ENCODE results near the gene OR2AT4.
"Not testable (repeated sequence)": the region's sequence is repeated elsewhere in the genome, so short reads cannot be mapped to it uniquely, and the experiment has no call there.

OR2AT4 gene

DNA sequence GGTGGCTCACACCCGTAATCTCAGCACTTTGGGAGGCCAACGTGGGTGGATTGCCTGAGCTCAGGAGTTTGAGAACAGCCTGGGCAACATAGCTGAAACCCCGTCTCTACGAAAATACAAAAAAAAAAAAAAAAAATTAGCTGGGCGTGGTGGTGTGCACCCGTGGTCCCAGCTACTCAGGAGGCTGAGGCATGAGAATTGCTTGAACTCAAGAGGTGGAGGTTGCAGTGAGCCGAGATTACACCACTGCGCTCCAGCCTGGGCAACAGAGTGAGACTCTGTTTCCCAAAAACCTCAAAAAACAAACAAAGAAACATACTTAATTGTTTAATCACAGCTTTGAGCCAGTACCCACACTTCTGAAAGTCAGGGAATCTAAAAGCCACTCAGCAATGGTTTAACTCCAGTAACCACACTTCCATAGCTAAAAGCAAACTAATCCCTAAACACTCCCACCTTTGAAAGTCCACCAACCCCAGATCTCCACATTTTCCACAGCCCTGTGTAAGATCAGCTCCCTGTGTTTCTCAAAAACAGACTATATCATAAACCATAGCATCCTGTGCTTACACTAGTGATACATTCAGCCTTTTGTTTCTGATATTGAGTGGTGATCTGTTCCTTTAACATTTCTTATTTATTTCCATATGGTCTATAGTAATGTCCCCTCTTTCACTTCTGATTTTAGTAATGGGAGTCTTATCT lies 4.9 kb upstream of the OR2AT4 start:
- no peak for DNase-seq

DNA sequence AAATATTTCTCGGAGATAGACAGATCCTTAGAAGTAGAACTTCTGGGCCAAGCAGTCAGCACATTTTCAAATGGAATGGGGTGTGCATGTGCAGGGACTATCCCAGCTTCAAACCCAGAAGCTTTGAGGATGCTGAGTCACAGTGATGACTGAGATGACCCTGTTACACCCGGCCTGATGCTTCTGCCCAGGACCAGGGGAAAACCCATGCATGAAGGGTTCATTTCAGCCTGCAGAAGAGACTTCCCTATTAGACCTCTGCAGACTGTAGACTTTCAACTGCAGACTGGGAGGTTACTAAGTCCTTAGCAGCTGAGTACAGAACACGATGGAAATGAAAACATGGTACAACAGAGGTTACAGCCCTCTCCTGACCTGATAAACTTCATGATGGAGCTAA lies 3.6 kb upstream of the OR2AT4 start:
- no peak for DNase-seq

DNA sequence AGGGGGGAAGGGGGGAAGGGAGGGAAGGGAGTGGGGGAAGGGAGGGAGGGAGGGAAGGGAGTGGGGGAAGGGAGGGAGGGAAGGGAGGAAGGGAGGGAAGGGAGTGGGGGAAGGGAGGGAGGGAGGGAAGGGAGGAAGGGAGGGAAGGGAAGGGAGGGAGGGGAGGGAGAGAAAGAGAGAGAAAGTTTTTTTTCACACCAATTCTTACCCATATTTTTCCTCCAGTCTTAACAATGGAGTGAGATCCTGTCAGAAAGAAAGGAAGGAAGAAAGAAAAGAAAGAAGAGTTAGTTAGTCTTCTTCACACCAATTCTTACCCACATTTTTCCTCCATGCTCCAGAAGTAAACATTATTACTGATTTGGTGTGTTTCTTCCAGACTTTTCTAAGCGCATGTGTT lies 3.0 kb upstream of the OR2AT4 start:
- no peak for DNase-seq

DNA sequence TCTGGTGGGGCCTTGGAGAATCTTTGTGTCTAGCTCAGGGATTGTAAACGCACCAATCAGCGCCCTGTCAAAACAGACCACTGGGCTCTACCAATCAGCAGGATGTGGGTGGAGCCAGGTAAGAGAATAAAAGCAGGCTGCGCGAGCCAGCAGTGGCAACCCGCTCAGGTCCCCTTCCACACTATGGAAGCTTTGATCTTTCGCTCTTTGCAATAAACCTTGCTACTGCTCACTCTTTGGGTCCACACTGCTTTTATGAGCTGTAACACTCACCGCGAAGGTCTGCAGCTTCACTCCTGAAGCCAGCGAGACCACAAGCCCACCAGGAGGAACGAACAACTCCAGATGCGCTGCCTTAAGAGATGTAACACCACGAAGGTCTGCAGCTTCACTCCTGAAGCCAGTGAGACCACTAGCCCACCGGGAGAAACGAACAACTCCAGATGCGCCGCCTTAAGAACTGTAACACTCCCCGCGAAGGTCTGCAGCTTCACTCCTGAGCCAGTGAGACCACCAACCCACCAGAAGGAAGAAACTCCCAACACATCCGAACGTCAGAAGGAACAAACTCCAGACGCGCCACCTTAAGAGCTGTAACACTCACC lies 2.3 kb upstream of the OR2AT4 start:
- DNase-seq, result not testable (repeated sequence)

DNA sequence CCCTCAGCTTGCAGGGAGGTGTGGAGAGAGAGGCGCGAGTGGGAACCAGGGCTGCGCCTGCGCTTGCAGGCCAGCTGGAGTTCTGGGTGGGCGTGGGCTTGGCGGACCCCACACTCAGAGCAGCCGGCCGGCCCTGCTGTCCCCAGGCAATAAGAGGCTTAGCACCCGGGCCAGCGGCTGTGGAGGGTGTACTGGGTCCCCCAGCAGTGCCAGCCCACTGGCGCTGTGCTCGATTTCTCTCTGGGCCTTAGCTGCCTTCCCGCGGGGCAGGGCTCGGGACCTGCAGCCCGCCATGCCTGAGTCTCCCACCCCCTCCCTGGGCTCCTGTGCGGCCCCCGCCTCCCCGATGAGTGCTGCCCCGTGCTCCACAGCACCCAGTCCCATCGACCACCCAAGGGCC lies 1.5 kb upstream of the OR2AT4 start:
- DNase-seq, result not testable (repeated sequence)

DNA sequence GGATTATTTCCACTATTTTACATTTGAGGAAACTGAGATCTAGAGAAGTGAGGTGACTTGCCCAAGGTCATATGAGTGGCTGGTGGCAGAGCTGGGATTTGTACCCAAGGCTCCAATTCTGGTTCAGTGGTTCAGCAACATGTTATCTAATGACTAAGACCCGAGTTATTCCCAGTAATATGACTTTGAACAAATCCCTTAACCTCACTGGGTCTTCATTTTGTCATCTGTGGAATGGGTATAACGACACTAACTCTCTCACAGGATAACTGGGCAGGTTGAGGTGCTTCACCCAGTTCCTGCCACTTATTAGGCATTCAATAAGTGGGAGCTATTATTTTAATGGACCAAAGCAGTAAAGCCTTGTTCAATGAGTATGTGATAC lies 489 bp upstream of the OR2AT4 start:
- DNase-seq, result no peak

DNA sequence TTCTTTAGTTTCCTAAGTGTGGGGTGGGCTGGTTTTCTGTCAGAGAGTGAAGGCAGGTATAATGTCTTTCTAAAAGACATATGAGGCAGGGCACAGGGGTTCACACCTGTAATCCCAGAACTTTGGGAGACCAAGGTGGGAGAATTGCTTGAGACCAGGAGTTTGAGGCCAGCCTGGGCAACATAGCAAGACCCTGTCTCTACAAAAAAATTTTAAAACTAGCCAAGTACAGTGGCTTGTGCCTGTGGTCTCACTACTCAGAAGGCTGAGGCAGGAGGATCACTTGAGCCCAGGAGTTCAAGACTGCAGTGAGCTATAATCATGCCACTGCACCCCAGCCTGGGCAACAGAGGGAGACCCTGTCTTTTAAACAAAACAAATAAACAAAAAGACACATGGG lies 2.3 kb downstream of the OR2AT4 start:
- DNase-seq, result not testable (repeated sequence)

DNA sequence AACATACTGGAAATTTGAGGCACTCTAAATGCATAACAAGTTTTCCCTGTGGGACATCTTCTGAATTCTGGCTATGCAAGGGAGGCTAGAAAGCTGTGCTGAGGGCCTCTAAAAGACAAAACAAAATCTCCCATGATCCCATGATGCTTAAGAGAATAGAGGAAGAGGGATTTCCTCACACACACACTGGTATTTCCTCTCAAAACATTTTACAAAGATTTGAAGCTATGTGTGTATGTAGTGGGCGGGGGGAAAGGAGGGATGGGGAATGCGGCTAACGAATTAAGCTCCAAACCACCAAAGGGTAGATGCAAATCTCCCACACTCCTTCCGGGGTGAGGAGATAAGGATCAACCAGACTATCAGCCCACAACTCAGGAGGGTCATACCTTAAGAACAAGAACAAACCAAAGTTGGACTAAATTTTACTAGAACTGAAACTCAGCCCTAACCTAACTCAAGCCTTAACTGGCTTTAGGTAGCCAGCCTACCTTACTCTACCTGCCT lies 6.0 kb downstream of the OR2AT4 start:
- no peak for DNase-seq

DNA sequence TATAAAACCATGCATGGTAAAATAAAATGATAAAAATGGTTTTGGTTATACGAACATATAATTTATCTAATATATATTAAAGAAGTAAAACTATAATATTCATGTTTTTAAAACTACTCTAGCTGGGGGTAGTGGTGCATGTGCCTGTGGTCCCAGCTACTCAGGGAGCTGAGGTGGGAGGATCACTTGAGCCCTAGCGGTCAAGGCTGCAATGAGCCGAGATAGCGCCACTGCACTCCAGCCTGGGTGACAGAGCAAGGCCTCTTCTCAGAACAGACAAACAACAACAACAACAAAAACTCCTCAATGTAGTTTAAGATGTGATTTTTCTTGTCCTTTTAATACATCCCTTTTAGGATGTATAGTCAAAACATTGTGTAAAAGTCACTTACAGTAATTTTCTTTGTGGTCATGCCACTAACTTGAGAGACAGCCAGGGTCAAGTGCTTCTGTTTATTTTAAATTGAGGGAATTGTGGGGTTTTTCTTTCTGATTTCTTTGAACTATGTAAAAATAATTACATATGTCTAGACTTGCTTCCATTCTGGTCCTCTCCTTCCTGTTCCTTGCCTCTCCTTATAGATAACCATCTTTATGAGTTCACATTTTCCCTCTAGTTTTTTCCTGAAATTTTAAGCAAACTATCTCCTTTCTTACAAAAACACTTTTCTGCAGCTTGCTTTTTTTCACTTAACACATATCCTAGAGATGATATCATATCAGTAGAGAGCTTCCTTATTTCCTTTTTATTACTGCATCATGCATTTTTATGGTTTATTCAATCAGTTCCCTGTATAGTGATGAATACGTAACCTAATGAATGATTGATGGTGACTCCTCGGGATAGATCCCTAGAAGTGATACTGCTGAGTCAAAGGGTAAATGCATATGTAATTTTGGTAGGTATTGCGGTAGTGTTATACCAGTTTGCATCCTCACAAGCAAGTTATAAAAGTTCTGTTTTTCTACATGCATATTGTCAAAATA lies 9.1 kb downstream of the OR2AT4 start:
- no peak for DNase-seq

DNA sequence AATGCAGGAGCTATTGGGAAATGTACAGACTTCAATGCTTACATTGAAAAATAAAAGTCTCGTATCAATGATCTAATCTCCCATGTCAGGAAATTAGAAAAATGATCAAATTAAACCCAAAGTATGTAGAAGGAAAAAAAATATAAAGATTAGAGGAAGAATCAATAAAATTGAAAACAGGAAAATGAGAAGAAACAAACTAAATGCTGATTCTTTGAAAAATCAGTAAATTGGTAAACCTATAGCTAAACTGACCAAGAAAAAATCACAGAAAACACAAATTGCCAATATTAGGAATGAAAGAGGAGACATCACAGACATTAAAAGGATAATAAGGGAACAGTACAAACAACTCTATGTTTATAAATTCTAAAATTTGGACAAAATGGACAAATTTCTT lies 11.8 kb downstream of the OR2AT4 start:
- no peak for DNase-seq

DNA sequence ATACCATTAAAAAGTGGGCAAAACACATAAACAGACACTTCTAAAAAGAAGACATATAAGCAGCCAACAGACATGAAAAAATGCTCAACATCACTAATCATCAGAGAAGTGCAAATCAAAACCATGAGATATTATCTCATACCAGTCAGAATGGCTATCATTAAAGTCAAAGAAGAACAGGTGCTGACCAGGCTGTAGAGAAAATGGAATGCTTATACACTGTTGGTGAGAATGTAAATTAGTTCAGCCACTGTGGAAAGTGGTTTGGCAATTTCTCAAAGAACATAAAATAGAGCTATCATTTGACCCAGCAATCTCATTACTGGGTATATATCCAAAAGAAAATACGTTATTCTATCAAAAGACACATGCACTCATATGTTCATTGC lies 13.5 kb downstream of the OR2AT4 start:
- DNase-seq, result no peak

DNA sequence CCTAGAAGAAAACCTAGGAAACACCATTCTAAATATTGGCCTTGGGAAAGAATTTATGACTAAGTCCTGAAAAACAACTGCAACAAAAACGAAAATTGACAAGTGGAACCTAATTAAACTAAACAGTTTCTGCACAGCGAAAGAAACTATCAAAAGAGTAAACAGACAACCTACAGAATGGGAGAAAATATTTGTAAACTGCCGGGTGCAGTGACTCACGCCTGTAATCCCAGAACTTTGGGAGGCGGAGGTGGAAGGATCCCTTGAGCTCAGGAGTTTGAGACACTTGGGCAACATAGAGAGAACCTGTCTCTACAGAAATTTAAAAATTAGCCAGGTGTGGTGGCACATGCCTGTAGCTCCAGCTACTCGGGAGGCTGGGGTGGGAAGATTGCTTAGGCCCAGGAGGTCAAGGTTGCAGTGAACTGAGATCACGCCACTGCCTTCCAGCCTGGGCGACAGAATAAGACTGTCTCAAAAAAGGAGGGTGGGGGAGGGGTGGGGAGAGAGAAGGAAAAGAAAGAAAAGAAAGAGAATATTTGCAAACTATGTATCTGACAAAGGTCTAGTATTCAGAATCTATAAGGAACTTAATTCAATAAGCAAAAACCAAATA lies 14.0 kb downstream of the OR2AT4 start:
- no peak for DNase-seq

DNA sequence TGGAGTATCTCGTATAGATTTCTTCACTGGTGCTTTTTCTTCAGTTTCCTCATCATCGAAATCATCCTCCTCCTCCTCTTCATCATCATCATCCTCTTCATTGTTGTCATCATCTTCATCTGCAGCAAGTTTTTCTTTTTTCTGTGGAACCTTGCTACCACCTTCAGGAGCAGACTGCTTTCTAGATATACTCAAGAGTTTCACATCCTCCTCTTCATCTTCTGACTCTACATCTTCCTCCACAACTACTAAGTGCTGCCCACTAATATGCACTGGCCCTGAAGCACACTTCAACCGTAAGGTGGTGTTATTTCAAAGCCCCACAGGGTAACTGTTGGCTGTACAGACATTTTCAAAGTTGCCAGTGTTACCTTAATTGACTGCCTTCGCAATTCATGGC lies 17.1 kb downstream of the OR2AT4 start:
- no peak for DNase-seq

DNA sequence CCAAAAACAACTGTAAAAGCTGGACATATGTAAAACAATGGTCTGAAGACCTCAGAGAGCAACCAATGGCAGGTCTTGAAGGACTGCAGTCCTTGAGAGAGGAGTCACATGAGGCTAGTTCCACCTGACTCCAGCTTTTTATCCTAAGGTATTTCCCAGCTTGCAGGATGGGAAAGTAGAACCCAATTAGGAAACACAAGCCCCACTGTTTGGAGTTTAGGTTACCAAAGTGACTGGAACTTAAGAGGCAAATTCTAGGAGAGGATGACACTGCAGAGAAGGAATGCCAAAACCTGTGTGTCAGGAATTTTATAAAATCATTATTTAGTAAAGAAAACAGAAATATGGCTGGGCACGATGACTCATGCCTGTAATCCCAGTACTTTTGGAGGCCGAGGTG lies 18.4 kb downstream of the OR2AT4 start:
- DNase-seq, result no peak

DNA sequence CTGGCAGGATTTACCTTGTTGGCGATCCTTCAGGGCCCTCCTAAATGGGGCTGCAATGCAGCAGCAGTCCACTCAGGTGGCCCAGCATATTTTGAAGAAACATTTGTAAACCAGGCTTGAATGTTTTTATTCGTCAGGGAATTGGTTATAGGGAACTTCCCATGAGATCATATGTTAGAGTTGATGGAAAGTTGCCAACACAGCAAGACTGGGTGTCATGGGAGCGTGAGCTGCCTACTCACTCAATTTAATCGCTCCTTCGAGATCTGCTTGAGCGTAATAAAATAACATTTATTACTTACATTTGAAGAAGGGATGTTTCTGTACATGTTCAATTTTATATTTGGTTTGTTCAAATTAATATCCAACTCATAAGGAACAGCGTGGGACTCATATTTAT lies 19.4 kb downstream of the OR2AT4 start:
- no peak for DNase-seq

DNA sequence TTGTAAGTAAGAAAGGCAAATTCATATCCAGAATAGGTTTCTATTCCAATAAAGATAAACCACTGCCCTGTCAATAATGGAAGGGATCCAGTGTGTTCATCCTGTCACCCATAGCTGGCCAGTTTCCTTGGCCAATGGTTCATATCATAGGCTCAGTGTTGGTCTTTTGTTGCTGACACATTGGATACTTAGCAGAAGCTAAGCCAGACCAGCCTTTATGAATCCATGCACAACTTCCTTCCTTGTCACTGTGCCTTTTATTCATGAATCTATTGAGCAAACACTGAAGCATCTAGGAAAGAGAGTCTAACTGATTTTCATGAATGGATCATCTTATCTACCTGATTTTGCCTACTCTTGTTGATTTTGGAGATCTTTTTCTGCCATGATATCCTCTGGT lies 20.0 kb downstream of the OR2AT4 start:
- DNase-seq, result no peak

DNA sequence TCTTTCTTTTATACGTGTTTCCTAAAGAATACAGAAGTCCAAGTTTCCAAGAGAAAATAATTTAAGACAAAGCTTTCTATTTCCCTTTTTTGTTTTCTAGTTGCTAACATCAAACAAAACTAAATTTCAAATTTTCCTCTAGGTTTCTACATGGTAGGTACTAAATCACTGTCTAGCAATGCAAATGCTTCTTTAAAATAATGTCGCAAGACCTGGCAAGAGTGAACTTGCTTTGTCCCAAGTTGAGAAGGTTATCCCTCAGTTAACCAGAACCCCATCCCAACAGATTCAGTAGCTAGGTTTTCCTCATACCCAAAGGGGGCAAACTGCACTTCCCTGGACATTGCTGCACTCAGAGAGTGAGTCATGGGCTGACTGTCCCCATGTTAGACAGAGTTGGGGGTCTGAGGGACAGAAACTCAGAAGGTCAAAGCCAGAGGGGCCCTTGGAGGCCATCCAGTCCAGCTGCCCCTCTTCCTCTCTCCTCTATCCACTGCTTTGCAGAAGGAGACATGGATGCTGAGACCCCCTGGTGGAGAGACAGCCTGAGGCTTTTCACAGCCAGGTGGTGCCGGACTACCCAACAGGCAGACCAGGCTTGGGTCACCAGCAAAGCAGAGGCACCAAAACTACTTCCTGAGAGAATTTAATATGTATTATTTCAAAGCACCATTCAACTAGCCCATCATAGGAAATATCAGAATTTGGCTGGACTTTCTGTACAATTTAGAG lies 23.1 kb downstream of the OR2AT4 start:
- DNase-seq, result no peak

DNA sequence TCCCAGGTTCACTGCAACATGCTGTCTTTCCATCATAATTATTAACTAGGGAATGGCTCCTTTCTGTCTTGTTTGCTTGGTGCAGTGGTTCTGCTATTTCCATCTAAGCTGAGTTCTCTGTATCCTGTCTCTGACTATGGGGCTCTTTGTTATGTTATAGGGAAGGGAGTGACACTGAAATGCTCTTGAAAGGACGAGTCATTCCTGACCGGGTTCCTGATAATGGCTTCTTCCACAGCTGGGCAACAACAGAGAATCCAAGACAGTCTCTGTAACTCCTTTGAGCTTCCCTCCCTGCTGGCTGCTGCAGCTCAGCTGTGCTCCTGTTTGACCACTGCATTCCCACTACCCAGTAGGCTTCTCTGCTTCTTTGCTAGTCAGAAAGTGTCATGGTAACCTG lies 24.1 kb downstream of the OR2AT4 start:
- no peak for DNase-seq

DNA sequence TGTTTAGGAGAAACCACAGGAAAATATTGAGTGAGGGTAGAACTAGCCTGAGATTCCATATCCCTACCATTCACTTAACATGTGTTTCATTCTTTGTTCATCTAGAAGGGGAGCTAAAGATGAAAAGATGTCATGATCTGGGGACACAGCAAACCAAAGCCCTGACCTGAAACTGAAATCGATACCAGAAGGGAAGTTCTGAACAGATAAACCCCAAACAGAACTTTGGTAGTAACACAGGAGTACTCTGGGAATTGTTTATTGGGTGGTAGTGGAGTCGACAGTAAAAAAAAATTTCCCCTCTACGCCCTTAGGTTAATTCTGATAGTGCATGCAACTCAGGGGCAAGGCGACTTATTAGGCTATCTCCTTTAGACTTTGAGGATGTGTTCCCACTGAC lies 27.2 kb downstream of the OR2AT4 start:
- no peak for DNase-seq

DNA sequence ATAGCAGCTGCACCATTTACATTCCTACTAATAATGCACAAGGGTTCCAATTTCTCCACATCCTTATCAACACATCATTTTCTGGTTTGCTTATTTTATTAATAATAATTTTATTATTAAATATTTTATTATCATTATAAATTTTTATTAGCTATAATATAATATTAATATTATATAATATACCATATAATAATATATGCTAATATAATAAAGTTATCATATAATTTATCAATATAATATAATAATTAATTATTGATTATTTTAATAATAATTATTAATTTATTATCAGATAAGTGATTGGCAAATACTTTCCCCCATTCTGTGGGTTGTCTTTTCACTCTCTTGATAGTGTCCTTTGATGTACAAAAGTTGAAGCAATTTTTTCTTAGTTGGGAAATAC lies 27.7 kb downstream of the OR2AT4 start:
- no peak for DNase-seq

DNA sequence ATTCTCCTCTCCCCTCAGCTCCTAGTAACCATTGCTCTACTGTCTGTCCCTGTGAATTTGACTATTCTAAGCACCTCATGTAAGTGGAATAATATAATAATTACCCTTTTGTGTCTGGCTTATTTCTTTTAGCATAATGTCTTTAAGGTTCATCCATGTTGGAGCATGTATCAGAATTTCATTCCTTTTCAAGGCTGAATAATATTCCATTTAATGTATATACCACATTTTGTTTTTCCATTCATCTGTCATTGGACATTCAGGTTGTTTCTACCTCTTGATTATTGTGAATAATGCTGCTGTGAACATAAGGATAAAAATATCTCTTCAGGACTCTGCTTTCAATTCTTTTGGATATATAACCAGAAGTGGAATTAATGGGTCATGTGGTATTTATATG lies 28.1 kb downstream of the OR2AT4 start:
- no peak for DNase-seq

DNA sequence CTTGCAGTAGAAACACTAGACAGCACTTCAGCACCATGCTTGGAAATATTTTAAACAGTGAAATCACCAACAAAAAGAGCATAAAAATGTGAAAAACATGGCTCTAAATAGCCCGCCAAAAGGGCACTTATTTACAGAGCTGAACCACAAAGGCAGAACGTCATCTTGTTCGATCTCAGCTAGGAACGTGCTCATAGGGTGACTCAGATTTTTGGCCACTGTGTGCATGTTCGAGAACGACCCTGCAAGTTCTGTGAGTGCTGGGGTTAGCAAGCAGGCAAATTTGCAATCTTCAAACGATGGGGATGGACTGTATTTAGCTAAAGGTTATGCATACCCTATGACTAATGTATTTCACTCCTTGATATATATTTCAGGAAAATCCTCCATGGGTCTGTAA lies 30.6 kb downstream of the OR2AT4 start:
- DNase-seq, result no peak

Measured in NCI-H748 treated with DMSO at 0.1 percent for 48 hours (cell line).